Omental fat pad (tissue), 4 donors: ENCODE results near the gene CLBA1. TPM values are rescaled to one million over a fixed set of nuclear protein-coding genes. Genes with fewer than 3 reads are reported as not detected.

Experiments
- ATAC-seq: fragments of 150-250 bp; one replicate; pipeline ENCODE4 v1.9.1; 2016; ENCODE audit warnings: mild to moderate bottlenecking, moderate library complexity; ENCODE audit not compliant: low FRiP score
- DNase-seq: peaks from one replicate; pipeline ENCODE4 v3.0.0-alpha.2; 2019; ENCODE audit warnings: low spot score
- CTCF ChIP-seq, 3 donors: fragments of 450-650 bp; IDR thresholded peaks; one replicate each; pipeline ENCODE4 v1.5.1; 2016 to 2017; ENCODE audit warnings: antibody characterized with exemption in 3 of 3, mild to moderate bottlenecking in 3 of 3, moderate library complexity in 2 of 3
- total RNA-seq, 4 donors: library from RNA; depleted of rRNA; stranded (reverse); fragments of >200 nt; gene quantifications; one replicate each; pipeline ENCODE4 v1.1.0, GENCODE V29; 2016

CLBA1 gene
- total RNA-seq, 4 donors from 2014 or later: 2.5 to 6.1 (median 3.3) TPM

GRCh38 chr14:104978746-104979691 lies 6.6 kb upstream of the CLBA1 start:
- TF ChIP-seq CTCF (IDR thresholded peaks at IDR 0.05): no peak
- DNase-seq: no peak
- no peak for ATAC-seq

GRCh38 chr14:104979758-104980610 lies 5.6 kb upstream of the CLBA1 start:
- no peak for DNase-seq
- no peak for TF ChIP-seq CTCF (IDR thresholded peaks at IDR 0.05)
- peak; percentile 37 for ATAC-seq

- ATAC-seq: no peak
- TF ChIP-seq CTCF (IDR thresholded peaks at IDR 0.05): no peak
- no peak for DNase-seq
Observed at GRCh38 chr14:104980611-104981531, 4.7 kb upstream of the CLBA1 start.

GRCh38 chr14:104981699-104982541 lies 3.7 kb upstream of the CLBA1 start:
- no peak for DNase-seq
- TF ChIP-seq CTCF (IDR thresholded peaks at IDR 0.05): no peak
- no peak for ATAC-seq

DNA sequence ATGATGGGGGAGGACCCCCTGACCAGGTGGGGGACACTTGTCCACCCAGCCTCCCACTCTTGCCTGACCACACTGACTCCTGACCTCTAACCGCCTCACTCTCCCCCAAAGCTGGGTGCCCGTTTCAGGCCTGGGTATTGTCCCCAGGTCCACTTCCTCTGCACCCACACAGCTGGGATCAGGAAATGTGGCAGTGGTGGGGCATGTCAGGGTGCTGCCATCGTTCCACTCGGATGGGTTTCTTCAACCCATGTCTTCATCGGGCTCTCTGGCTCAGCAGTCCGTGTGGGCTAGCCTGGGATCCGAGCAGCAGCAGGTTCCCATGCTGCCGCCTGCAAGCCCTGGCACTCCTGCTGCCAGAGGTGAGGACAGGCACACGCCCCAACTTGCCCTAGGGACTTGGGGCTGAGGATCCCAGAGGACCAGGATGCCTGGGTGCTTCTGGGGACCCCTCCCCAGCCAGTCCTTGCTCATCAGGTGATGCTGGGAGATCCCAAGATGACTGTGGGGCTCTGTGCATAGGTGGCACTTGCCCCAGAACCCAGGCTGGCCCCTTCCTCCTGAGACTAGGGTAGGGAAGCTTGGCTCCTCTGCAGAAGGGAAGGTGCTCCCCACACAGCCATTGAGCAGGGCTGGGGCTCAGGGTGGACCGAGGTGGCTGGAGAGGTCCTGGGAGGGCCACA lies 2.9 kb upstream of the CLBA1 start:
- no peak for TF ChIP-seq CTCF (IDR thresholded peaks at IDR 0.05)
- ATAC-seq (no peak), DNase-seq (no peak)
